Stomach (tissue), 4 donors: Measurements from ENCODE around the gene SLC6A11.

Source experiments
- CTCF ChIP-seq, 7 experiments: fragments of 450-650 bp in 4 of 7; fragments of 200-600 bp in 3 of 7; sonication (generic) in 3 of 7; IDR thresholded peaks; one replicate each; pipeline ENCODE4 v1.5.1; 2016 to 2019; ENCODE audit warnings: antibody characterized with exemption in 7 of 7, control low read depth in 2 of 7, mild to moderate bottlenecking in 1 of 7
- POLR2A ChIP-seq, 4 donors: fragments of 450-650 bp; IDR thresholded peaks; one replicate each; pipeline ENCODE4 v1.6.1; 2016; ENCODE audit warnings: antibody characterized with exemption in 4 of 4, control low read depth in 2 of 4, mild to moderate bottlenecking in 1 of 4, moderate library complexity in 1 of 4

GRCh38 chr3:10946526-10946925 is 130.5 kb downstream of the SLC6A11 start:
- no peak for TF ChIP-seq CTCF (IDR thresholded peaks at IDR 0.05)
- no peak for TF ChIP-seq POLR2A (IDR thresholded peaks at IDR 0.05)
